SK-N-MC (cell line): Measurements from ENCODE around the gene ASIC2.

Source experiments
- EZH2 ChIP-seq: fragments of 200-600 bp; sonication (generic); IDR thresholded peaks from one replicate; pipeline ENCODE4 v1.6.1; 2017; ENCODE audit warnings: antibody characterized with exemption
- POLR2AphosphoS5 ChIP-seq: IDR thresholded peaks from 2 replicates; pipeline ENCODE4 v1.6.1; 2012; ENCODE audit warnings: mild to moderate bottlenecking, low read depth, low read length, borderline replicate concordance

- TF ChIP-seq POLR2AphosphoS5 (no peak), EZH2 (no peak)
These were observed 271.2 kb downstream of the ASIC2 start for GRCh38 chr17:33021731-33022408.
